OCI-LY7 (cell line): Measurements from ENCODE around the gene ZBED4.

Experiments
- CTCF ChIP-seq: fragments of 200-600 bp; sonication (generic); conservative IDR thresholded peaks from 2 replicates; pipeline ENCODE4 v1.5.1; 2014; ENCODE audit warnings: mild to moderate bottlenecking, antibody characterized with exemption, low read length, moderate library complexity, mixed read lengths
- EZH2phosphoT487 ChIP-seq: fragments of 200-600 bp; sonication (generic); IDR thresholded peaks from 2 replicates; pipeline ENCODE4 v1.6.1; 2018; ENCODE audit warnings: low read depth, borderline replicate concordance, mild to moderate bottlenecking, mixed run types, antibody characterized with exemption, low read length, moderate library complexity, mixed read lengths

- no peak for TF ChIP-seq CTCF
- no peak for TF ChIP-seq EZH2phosphoT487
Measured at GRCh38 chr22:49856343-49856742, 2.7 kb downstream of the ZBED4 start.
